GM03348 (cell line): ENCODE results near the gene MCM5.
A peak's percentile ranks its signal among the peaks of the same experiment; 100 is the strongest.
"Not testable (repeated sequence)": the region's sequence is repeated elsewhere in the genome, so short reads cannot be mapped to it uniquely, and the experiment has no call there.

ENCODE experiments used
- DNase-seq: peaks from one replicate; pipeline ENCODE4 v3.0.0; 2012; ENCODE audit warnings: low spot score

MCM5 gene

DNA sequence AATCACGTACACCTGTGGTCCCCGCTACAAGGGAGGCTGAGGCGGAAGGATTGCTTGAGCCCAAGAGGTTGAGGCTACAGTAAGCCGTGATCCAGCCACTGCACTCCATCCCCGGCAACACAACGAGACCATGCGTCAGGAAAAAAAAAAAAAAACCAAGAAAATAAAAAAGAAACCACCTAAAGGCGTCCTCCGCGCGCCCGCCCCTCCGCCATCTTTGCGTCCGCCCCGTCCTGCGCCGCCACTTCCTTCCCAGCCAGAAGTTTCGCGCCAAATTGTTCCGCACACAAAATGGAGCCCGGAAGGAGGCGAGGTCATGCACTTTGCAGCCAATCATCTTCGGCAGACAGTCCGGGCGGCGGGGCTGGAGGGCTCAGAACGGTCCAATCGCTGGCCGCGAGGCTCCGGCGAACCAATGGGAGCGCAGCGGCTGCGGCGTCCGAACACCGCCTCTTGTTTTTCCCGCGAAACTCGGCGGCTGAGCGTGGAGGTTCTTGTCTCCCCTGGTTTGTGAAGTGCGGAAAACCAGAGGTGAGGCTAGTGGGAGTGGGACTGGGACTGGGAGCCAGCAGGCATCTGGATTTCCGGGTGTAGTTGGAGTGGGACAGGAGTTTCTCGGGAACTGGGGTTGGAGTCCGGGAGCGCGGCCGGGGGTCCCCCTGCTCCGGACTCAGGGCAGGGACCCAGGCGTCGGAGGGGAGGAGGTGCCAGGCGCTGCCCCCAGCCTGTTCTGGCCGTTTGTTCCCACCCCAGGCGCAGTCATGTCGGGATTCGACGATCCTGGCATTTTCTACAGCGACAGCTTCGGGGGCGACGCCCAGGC, at the start of gene MCM5:
Gene MCM5, plus strand, starts transcription at position 463 of the 823 bp plus-strand sequence. Its CDS starts 299 bp downstream, at position 762.
- DNase-seq, result peak; percentile 100

GRCh38 chr22:35350539-35351503, 49.1 kb upstream of the MCM5 start:
- DNase-seq, result peak; percentile 97

DNA sequence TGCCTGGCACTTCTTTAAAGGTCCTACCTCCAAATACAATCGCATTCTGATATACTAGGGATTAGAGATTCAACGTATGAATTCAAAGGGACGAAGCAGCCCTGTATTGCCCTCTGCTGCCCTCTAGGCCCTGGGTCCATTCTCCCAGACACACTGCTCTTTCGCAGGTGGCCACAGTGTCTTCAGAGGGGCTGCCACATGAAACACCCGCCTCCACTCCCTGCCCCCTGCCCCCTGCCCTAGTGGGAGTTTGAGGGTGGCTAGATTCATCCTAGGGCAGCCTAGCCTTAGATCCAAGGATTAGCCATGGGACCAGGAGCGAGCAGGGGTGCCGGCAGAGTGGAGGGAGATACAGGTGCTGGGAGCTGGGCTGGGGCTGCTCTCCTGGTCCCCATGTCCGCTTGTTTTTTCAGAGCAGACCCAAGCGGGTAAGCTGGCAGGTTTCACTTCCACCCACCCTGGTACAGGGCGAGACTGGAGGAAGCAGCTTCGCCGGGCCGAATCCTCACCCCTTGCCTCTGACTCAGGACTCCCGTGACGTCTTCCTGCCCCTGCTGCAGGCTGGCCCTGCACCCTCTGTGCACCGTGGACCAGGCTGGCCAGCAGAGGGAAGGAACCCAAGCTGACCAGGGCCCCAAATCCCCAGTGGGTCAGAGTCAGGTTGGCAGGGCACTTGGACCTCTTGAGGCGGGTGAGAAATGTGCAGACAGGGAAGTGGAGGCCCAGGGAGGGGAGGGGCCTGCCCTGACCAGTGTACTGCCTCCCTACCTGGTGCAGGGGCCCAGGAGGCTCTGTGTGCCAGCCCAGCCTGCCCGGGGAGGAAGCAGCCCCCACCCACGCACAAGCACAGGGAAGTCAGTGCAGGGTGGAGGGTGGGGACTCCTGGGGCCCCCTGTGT, 47.5 kb upstream of the MCM5 start:
- DNase-seq, result peak; percentile 50

GRCh38 chr22:35353318-35353717, 46.6 kb upstream of the MCM5 start:
- DNase-seq, result no peak

GRCh38 chr22:35354068-35354467, 45.9 kb upstream of the MCM5 start:
- no peak for DNase-seq

GRCh38 chr22:35357883-35358621, 41.9 kb upstream of the MCM5 start:
- DNase-seq, result peak; percentile 41

- DNase-seq, result no peak
These were observed 40.4 kb upstream of the MCM5 start for GRCh38 chr22:35359380-35360065.

DNA sequence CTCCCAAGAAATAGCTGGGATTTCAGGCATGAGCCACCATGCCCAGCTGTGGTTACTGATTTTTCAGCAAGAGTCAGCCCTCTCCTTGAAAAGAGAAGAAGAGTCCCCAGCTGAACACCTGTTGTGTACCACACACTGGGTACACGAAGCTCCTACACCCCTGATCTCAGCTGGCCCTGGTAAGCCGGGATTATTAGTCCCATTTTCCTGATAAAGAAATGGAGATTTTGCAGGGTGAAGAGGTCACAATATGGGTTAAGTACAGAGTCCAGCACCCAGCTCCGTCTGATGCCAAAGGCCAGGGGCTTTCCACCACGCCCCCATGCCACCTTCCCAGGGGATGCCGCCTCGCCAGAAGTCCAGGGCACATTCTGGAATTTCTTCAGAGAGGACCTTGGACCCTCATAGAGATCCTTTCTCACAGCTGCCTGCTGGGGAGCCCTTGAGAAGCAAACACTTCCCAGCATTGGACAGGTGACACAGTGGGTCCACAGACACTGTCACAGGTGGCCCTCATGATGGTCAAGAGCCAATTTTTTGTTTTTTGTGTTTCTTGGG, 38.9 kb upstream of the MCM5 start:
- no peak for DNase-seq

DNA sequence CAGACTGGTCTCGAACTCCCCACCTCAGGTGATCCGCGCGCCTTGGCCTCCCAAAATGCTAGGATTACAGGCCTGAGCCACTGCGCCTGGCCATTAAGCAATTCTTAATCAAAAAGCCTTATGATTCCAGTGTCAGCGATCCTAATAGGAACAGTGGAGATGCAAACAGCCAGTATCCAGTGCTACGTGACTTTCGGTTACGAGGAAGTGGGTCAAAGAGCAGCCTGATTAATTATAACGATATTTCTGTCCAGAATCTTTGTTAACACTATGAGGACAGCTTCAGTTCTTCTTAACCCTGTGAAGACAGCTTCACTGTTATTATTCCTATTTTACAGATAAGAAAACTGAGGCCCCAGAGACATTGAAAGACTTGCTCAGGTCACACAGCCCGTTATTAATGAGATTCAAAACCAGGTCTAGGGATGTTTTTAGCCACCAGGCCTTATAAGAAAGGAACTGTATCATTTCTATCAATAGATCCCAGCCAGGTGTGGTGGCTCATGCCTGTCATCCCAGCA, 36.3 kb upstream of the MCM5 start:
- DNase-seq, result no peak

DNA sequence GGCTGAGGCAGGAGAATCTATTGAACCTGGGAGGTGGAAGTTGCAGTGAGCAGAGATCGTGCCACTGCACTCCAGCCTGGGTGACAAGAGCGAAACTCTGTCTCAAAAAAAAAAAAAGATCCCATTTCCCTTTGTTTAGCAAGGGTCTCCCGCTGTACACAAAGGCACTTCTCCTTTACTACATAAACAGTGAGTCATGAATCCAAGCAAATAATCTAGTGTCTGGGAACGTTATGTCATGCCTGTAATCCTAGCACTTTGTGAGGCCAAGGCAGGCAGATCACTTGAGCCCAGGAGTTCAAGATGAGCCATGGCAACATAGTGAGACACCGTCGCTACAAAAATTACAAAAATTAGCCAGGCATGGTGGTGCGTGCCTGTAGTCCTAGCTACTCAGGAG, 35.7 kb upstream of the MCM5 start:
- not testable (repeated sequence) for DNase-seq

- no peak for DNase-seq
These were observed 32.5 kb upstream of the MCM5 start for GRCh38 chr22:35367331-35367886.

- no peak for DNase-seq
These were observed 31.6 kb upstream of the MCM5 start for GRCh38 chr22:35368386-35368785.

GRCh38 chr22:35369996-35370395, 29.9 kb upstream of the MCM5 start:
- DNase-seq, result no peak

GRCh38 chr22:35373781-35374180, 26.2 kb upstream of the MCM5 start:
- DNase-seq, result no peak

GRCh38 chr22:35375031-35375430, 24.9 kb upstream of the MCM5 start:
- DNase-seq, result no peak

GRCh38 chr22:35375526-35375925, 24.4 kb upstream of the MCM5 start:
- DNase-seq, result no peak

DNA sequence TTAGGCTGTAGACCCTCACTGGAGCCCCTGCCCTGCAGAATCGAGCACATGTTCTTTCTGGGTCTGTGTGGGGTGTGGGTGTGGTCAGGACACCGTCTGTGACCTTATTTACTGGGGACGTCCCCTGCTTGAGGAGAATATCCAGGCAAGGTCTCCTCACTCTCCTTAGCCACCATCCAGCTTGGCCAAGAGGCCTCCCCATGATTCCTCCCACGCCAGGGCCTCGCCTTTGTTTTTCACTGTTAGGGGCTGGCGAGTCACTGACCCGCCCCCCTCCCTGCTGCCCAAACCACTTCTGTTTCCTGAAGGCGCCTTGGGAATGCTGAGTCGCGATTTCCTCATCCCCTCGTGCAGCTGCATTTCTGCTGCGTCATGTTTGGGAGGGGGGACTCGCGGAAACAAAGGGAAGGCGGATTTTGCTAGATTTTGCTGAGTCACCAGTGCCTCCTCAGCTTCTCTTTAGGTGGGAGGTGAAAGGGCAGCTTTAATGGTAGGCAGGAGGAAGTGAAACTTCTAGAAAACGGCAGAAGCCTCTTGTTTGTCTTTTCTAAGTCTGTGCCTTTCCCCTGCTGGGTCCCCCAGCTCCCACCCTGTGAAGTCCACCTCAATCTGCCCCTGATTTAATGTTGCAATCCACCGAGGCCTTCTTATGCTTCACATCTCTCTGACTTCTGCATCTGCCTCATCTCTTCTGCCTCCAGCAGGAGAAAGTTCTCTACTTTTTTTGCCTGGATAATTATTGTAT, 23.0 kb upstream of the MCM5 start:
- peak; percentile 93 for DNase-seq

GRCh38 chr22:35377735-35378134, 22.2 kb upstream of the MCM5 start:
- no peak for DNase-seq

- DNase-seq, result no peak
These were observed 21.3 kb upstream of the MCM5 start for GRCh38 chr22:35378621-35379020.
